GM12878 (cell line): ENCODE measurements around the gene COQ2. TPM values are rescaled to one million over a fixed set of nuclear protein-coding genes. Genes with fewer than 3 reads are reported as not detected.

ENCODE experiments used
- ATF7 ChIP-seq: fragments of 450-650 bp; IDR thresholded peaks from 2 replicates; pipeline ENCODE4 v1.6.1; 2016; ENCODE audit warnings: low read depth, mild to moderate bottlenecking
- BACH1 ChIP-seq: fragments of 450-650 bp; IDR thresholded peaks from 2 replicates; pipeline ENCODE4 v1.6.1; 2017; ENCODE audit warnings: mild to moderate bottlenecking, borderline replicate concordance
- BHLHE40 ChIP-seq, 2 experiments: fragments of 450-650 bp in 1 of 2; IDR thresholded peaks; 2 replicates each; pipeline ENCODE4 v1.6.1; 2011 to 2017; ENCODE audit warnings: low read depth in 2 of 2, borderline replicate concordance in 1 of 2, improper control_type of control experiment in 1 of 2, low read length in 1 of 2, mild to moderate bottlenecking in 1 of 2
- FOS ChIP-seq: IDR thresholded peaks from 3 replicates; pipeline ENCODE4 v1.6.1; 2011; ENCODE audit warnings: borderline replicate concordance; ENCODE audit not compliant: insufficient read length; ENCODE audit errors: extremely low read depth
- FOXM1 ChIP-seq: IDR thresholded peaks from 2 replicates; pipeline ENCODE4 v1.6.1; 2012; ENCODE audit warnings: low read depth, mild to moderate bottlenecking, inconsistent platforms, low read length, moderate library complexity
- HDAC2 ChIP-seq: fragments of 200-600 bp; sonication (generic); IDR thresholded peaks from 2 replicates; pipeline ENCODE4 v1.6.1; 2017
- NBN ChIP-seq: fragments of 450-650 bp; IDR thresholded peaks from 2 replicates; pipeline ENCODE4 v1.6.1; 2016
- NR2C1 ChIP-seq: fragments of 450-650 bp; IDR thresholded peaks from 2 replicates; pipeline ENCODE4 v1.6.1; 2017; ENCODE audit warnings: antibody characterized with exemption, mild to moderate bottlenecking, moderate library complexity
- PAX5 ChIP-seq: IDR thresholded peaks from 2 replicates; pipeline ENCODE4 v1.6.1; 2011; ENCODE audit warnings: low read depth, low read length, borderline replicate concordance
- PML ChIP-seq: IDR thresholded peaks from 2 replicates; pipeline ENCODE4 v1.6.1; 2012; ENCODE audit warnings: low read length, inconsistent platforms
- RUNX3 ChIP-seq: IDR thresholded peaks from 2 replicates; pipeline ENCODE4 v1.6.1; 2012; ENCODE audit warnings: low read length, inconsistent platforms
- SP1 ChIP-seq: IDR thresholded peaks from one replicate; pipeline ENCODE4 v1.6.1; 2011; ENCODE audit warnings: low read depth, low read length
- polyA plus RNA-seq, 11 experiments: library from polyadenylated mRNA; depleted of rRNA in 4 of 11; unstranded in 6 of 11; stranded (reverse) in 5 of 11; fragments of >200 nt; fragmentation: Nextera tagmentation in 4 of 11; fragmentation: Illumina TruSeq in 1 of 11; extraction: Ambion mirVana in 4 of 11; extraction: Trizol in 1 of 11; gene quantifications; 1 replicate in 1 of 11; 2 replicates in 10 of 11; pipeline versions ENCODE4 v1.2.1 to v1.2.3, GENCODE V29; 2011 to 2016; ENCODE audit warnings: inconsistent platforms in 2 of 11, missing spikeins in 2 of 11, low read depth in 1 of 11
- total RNA-seq, 4 experiments: library from RNA; depleted of rRNA in 3 of 4; stranded (reverse); fragments of >200 nt in 3 of 4; fragmentation: Illumina TruSeq in 1 of 4; extraction: Trizol in 1 of 4; gene quantifications; 2 replicates each; pipeline versions ENCODE4 v1.2.1 to v1.2.3, GENCODE V29; 2013 to 2021
- TF ChIP-seq, protein P1 (sequence below): fragments of 450-650 bp; IDR thresholded peaks from 2 replicates; pipeline ENCODE4 v1.6.1; 2017; ENCODE audit warnings: mild to moderate bottlenecking, moderate library complexity
- TF ChIP-seq, protein P2 (sequence below): fragments of 450-650 bp; IDR thresholded peaks from 2 replicates; pipeline ENCODE4 v1.6.1; 2017; ENCODE audit warnings: low read depth, mild to moderate bottlenecking, moderate library complexity
- TF ChIP-seq, protein P3 (sequence below): IDR thresholded peaks from 2 replicates; pipeline ENCODE4 v1.6.1; 2012; ENCODE audit warnings: low read depth, low read length, improper control_type of control experiment
- TF ChIP-seq, protein P4 (sequence below): fragments of 450-650 bp; formaldehyde crosslinking; IDR thresholded peaks from 2 replicates; pipeline ENCODE4 v1.4.0; 2022; ENCODE audit warnings: mild to moderate bottlenecking, moderate library complexity
- TF ChIP-seq, protein P5 (sequence below): fragments of 150-350 bp; IDR thresholded peaks from 2 replicates; pipeline ENCODE4 v1.6.1; 2016; ENCODE audit warnings: low read depth, low read length

Gene COQ2
- total and polyA plus RNA-seq, 10 of the 15 experiments (the other 5 are each of a cell fraction or from before 2014, with no cell fraction given), result 5.0 to 46.7 (median 19.1) TPM

DNA sequence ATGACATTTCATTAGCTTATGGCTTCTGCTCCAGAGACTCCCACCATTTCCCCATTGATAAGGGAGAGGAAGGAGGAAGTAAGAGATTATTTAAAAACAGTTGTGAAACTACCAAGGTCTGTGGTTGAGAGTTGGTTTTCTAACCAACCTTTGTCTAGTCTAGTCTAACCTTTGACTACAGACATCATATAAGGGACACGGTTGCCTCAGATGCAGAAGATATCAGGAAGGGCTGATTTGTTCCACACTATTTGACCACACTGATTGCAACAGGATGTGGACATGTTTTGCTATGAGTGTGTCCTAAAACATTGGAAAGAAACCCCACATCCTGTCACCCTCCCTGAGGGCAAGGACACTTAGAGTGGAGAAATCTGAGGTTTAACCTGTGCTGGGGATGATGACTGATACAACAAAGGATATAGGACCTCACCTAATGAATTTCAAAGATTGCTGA is 53.0 kb downstream of the COQ2 start (continued):
- TF ChIP-seq, protein P1, sequence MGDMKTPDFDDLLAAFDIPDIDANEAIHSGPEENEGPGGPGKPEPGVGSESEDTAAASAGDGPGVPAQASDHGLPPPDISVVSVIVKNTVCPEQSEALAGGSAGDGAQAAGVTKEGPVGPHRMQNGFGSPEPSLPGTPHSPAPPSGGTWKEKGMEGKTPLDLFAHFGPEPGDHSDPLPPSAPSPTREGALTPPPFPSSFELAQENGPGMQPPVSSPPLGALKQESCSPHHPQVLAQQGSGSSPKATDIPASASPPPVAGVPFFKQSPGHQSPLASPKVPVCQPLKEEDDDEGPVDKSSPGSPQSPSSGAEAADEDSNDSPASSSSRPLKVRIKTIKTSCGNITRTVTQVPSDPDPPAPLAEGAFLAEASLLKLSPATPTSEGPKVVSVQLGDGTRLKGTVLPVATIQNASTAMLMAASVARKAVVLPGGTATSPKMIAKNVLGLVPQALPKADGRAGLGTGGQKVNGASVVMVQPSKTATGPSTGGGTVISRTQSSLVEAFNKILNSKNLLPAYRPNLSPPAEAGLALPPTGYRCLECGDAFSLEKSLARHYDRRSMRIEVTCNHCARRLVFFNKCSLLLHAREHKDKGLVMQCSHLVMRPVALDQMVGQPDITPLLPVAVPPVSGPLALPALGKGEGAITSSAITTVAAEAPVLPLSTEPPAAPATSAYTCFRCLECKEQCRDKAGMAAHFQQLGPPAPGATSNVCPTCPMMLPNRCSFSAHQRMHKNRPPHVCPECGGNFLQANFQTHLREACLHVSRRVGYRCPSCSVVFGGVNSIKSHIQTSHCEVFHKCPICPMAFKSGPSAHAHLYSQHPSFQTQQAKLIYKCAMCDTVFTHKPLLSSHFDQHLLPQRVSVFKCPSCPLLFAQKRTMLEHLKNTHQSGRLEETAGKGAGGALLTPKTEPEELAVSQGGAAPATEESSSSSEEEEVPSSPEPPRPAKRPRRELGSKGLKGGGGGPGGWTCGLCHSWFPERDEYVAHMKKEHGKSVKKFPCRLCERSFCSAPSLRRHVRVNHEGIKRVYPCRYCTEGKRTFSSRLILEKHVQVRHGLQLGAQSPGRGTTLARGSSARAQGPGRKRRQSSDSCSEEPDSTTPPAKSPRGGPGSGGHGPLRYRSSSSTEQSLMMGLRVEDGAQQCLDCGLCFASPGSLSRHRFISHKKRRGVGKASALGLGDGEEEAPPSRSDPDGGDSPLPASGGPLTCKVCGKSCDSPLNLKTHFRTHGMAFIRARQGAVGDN, result 0 out of 2 replicates have a peak, but pooled peaks have one; percentile 13
- TF ChIP-seq, protein P2, sequence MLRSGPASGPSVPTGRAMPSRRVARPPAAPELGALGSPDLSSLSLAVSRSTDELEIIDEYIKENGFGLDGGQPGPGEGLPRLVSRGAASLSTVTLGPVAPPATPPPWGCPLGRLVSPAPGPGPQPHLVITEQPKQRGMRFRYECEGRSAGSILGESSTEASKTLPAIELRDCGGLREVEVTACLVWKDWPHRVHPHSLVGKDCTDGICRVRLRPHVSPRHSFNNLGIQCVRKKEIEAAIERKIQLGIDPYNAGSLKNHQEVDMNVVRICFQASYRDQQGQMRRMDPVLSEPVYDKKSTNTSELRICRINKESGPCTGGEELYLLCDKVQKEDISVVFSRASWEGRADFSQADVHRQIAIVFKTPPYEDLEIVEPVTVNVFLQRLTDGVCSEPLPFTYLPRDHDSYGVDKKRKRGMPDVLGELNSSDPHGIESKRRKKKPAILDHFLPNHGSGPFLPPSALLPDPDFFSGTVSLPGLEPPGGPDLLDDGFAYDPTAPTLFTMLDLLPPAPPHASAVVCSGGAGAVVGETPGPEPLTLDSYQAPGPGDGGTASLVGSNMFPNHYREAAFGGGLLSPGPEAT, result peak; percentile 67; the same call in 1 of the 2 replicates
- TF ChIP-seq ATF7 (peak; percentile 38; the same call in 1 of the 2 replicates), FOS (no peak), HDAC2 (no peak), FOXM1 (no peak), PML (no peak; the same call in 1 of the 2 replicates), NBN (0 out of 2 replicates have a peak, but pooled peaks have one; percentile 22), PAX5 (peak; percentile 24; the same call in 1 of the 2 replicates), BHLHE40 (IDR thresholded peaks at IDR 0.05; ENCODE audit: borderline replicate concordance in 1 of 2, low read depth in 2 of 2, low read length in 1 of 2) (no peak), SP1 (no peak), BACH1 (no peak), NR2C1 (0 out of 2 replicates have a peak, but pooled peaks have one; percentile 15), RUNX3 (peak; percentile 93)
- TF ChIP-seq, protein P3, sequence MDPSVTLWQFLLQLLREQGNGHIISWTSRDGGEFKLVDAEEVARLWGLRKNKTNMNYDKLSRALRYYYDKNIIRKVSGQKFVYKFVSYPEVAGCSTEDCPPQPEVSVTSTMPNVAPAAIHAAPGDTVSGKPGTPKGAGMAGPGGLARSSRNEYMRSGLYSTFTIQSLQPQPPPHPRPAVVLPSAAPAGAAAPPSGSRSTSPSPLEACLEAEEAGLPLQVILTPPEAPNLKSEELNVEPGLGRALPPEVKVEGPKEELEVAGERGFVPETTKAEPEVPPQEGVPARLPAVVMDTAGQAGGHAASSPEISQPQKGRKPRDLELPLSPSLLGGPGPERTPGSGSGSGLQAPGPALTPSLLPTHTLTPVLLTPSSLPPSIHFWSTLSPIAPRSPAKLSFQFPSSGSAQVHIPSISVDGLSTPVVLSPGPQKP, result no peak
- TF ChIP-seq, protein P4, sequence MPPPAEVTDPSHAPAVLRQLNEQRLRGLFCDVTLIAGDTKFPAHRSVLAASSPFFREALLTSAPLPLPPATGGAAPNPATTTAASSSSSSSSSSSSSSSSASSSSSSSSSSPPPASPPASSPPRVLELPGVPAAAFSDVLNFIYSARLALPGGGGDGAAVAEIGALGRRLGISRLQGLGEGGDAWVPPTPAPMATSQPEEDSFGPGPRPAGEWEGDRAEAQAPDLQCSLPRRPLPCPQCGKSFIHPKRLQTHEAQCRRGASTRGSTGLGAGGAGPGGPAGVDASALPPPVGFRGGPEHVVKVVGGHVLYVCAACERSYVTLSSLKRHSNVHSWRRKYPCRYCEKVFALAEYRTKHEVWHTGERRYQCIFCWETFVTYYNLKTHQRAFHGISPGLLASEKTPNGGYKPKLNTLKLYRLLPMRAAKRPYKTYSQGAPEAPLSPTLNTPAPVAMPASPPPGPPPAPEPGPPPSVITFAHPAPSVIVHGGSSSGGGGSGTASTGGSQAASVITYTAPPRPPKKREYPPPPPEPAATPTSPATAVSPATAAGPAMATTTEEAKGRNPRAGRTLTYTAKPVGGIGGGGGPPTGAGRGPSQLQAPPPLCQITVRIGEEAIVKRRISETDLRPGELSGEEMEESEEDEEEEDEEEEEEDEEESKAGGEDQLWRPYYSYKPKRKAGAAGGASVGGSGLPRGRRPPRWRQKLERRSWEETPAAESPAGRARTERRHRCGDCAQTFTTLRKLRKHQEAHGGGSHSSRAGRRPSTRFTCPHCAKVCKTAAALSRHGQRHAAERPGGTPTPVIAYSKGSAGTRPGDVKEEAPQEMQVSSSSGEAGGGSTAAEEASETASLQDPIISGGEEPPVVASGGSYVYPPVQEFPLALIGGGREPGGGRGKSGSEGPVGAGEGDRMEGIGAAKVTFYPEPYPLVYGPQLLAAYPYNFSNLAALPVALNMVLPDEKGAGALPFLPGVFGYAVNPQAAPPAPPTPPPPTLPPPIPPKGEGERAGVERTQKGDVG, result no peak
- TF ChIP-seq, protein P5, sequence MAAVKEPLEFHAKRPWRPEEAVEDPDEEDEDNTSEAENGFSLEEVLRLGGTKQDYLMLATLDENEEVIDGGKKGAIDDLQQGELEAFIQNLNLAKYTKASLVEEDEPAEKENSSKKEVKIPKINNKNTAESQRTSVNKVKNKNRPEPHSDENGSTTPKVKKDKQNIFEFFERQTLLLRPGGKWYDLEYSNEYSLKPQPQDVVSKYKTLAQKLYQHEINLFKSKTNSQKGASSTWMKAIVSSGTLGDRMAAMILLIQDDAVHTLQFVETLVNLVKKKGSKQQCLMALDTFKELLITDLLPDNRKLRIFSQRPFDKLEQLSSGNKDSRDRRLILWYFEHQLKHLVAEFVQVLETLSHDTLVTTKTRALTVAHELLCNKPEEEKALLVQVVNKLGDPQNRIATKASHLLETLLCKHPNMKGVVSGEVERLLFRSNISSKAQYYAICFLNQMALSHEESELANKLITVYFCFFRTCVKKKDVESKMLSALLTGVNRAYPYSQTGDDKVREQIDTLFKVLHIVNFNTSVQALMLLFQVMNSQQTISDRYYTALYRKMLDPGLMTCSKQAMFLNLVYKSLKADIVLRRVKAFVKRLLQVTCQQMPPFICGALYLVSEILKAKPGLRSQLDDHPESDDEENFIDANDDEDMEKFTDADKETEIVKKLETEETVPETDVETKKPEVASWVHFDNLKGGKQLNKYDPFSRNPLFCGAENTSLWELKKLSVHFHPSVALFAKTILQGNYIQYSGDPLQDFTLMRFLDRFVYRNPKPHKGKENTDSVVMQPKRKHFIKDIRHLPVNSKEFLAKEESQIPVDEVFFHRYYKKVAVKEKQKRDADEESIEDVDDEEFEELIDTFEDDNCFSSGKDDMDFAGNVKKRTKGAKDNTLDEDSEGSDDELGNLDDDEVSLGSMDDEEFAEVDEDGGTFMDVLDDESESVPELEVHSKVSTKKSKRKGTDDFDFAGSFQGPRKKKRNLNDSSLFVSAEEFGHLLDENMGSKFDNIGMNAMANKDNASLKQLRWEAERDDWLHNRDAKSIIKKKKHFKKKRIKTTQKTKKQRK, result no peak
